HCT116 (cell line): ENCODE measurements around the gene TRPM3. TPM values are rescaled to one million over a fixed set of nuclear protein-coding genes. Genes with fewer than 3 reads are reported as not detected.

Experiments
- ATAC-seq: fragments of 200-7000 bp; cut with Tn5 transposase; 2 replicates; pipeline ENCODE4 v1.9.1; 2020; ENCODE audit warnings: mild to moderate bottlenecking, moderate library complexity
- BruUV-seq: library from RNA; stranded (reverse); fragments of 400-500 nt; replicated peaks from 2 replicates; lab custom pipeline; 2021; lab: Mats Ljungman, UMichigan
- CTCF ChIA-PET: fragments of 300-600 bp; sonication (Branson Sonifier 250); formaldehyde crosslinking; loops from one replicate; lab custom pipeline; 2021; ENCODE audit warnings: antibody characterized with exemption; lab: Charles Lee
- POLR2A ChIA-PET: fragments of 300-600, 350-600 bp; sonication (Branson Sonifier 250); formaldehyde crosslinking; loops from one replicate; lab custom pipeline; 2021; ENCODE audit warnings: antibody characterized with exemption; lab: Charles Lee
- RAD21 ChIA-PET, 2 experiments: fragments of 300-600 bp; sonication (Branson Sonifier 250); formaldehyde crosslinking; loops; one replicate each; lab custom pipeline; 2023; ENCODE audit warnings: low total read pairs in 2 of 2; ENCODE audit not compliant: uncharacterized antibody in 2 of 2, unreplicated experiment in 2 of 2, low non-redundant PET in 1 of 2; lab: Charles Lee
- DNase-seq: peaks from one replicate; pipeline ENCODE4 v3.0.0-alpha.2; 2010; ENCODE audit warnings: low read depth, low spot score
- H2AFZ ChIP-seq: fragments of 200-600 bp; shearing (Covaris generic), sonication (generic); 2 replicates; pipeline ENCODE4 v1.6.1; 2017; ENCODE audit warnings: low read depth, mixed run types, mixed read lengths, antibody characterized with exemption, low read length; ENCODE audit not compliant: poor library complexity, severe bottlenecking
- H3K27ac ChIP-seq: 2 replicates; pipeline ENCODE4 v1.5.1; 2012; ENCODE audit warnings: low read depth, low read length
- H3K27me3 ChIP-seq: fragments of 200-600 bp; sonication (generic); 2 replicates; pipeline ENCODE4 v1.6.1; 2016; ENCODE audit warnings: mixed run types, low read length, mixed read lengths; ENCODE audit not compliant: insufficient read depth
- H3K36me3 ChIP-seq, 2 experiments: fragments of 200-500 bp in 1 of 2; fragments of 200-600 bp in 1 of 2; sonication (Bioruptor generic) in 1 of 2; sonication (generic) in 1 of 2; 2 replicates each; pipeline versions ENCODE4 v1.5.1 to v1.6.1; 2014 to 2016; ENCODE audit warnings: low read length in 2 of 2, inconsistent platforms in 1 of 2, mixed read lengths in 1 of 2, mixed run types in 1 of 2; ENCODE audit not compliant: insufficient read depth in 2 of 2, control insufficient read depth in 1 of 2
- H3K4me1 ChIP-seq, 2 experiments: fragments of 200-600 bp in 1 of 2; sonication (generic) in 1 of 2; 2 replicates each; pipeline versions ENCODE4 v1.5.1 to v1.6.1; 2012 to 2017; ENCODE audit warnings: low read length in 2 of 2, inconsistent platforms in 1 of 2, mild to moderate bottlenecking in 1 of 2, mixed read lengths in 1 of 2, mixed run types in 1 of 2, moderate library complexity in 1 of 2; ENCODE audit not compliant: insufficient read depth in 2 of 2, control insufficient read depth in 1 of 2
- H3K4me2 ChIP-seq: fragments of 200-600 bp; sonication (generic); 2 replicates; pipeline ENCODE4 v1.6.1; 2017; ENCODE audit warnings: mixed run types, low read length, mixed read lengths
- H3K4me3 ChIP-seq, 2 experiments: fragments of 200-600 bp in 1 of 2; sonication (generic) in 1 of 2; replicated peaks in 1 of 2; 2 replicates each; pipeline ENCODE4 v1.5.1; 2011 to 2016; ENCODE audit warnings: low read length in 2 of 2, control low read depth in 1 of 2, low read depth in 1 of 2, mild to moderate bottlenecking in 1 of 2, mixed read lengths in 1 of 2, mixed run types in 1 of 2
- H3K79me2 ChIP-seq: fragments of 200-600 bp; sonication (generic); 2 replicates; pipeline ENCODE4 v1.6.1; 2017; ENCODE audit warnings: mild to moderate bottlenecking, mixed run types, low read length, moderate library complexity, mixed read lengths; ENCODE audit not compliant: insufficient read depth
- H3K9ac ChIP-seq: fragments of 200-600 bp; sonication (generic); 2 replicates; pipeline ENCODE4 v1.6.1; 2016; ENCODE audit warnings: low read length, mixed read lengths
- H3K9me2 ChIP-seq: fragments of 200-600 bp; sonication (generic), shearing (Covaris generic); 2 replicates; pipeline ENCODE4 v1.6.1; 2017; ENCODE audit warnings: mixed run types, mild to moderate bottlenecking, moderate library complexity; ENCODE audit not compliant: insufficient read depth
- H3K9me3 ChIP-seq, 2 experiments: fragments of 200-500 bp in 1 of 2; fragments of 200-600 bp in 1 of 2; sonication (Bioruptor generic) in 1 of 2; sonication (generic) in 1 of 2; 2 replicates each; pipeline ENCODE4 v1.6.1; 2014 to 2017; ENCODE audit warnings: low read length in 2 of 2, mixed read lengths in 2 of 2, inconsistent platforms in 1 of 2, low read depth in 1 of 2, mild to moderate bottlenecking in 1 of 2, mixed run types in 1 of 2, moderate library complexity in 1 of 2; ENCODE audit not compliant: control insufficient read depth in 1 of 2, insufficient read depth in 1 of 2
- H4K20me1 ChIP-seq: fragments of 200-600 bp; sonication (generic), shearing (Covaris generic); 2 replicates; pipeline ENCODE4 v1.6.1; 2017; ENCODE audit warnings: mixed run types, mild to moderate bottlenecking, moderate library complexity; ENCODE audit not compliant: insufficient read depth
- CBX3 ChIP-seq: IDR thresholded peaks from 2 replicates; pipeline ENCODE4 v1.6.1; 2012; ENCODE audit warnings: low read depth
- CEBPB ChIP-seq: IDR thresholded peaks from 2 replicates; pipeline ENCODE4 v1.6.1; 2012; ENCODE audit warnings: low read depth
- CTCF ChIP-seq, 3 experiments: fragments of 200-600 bp in 1 of 3; sonication (generic) in 1 of 3; IDR thresholded peaks in 2 of 3; conservative IDR thresholded peaks in 1 of 3; 2 replicates each; pipeline ENCODE4 v1.5.1; 2012 to 2017; ENCODE audit warnings: low read depth in 2 of 3, low read length in 2 of 3, antibody characterized with exemption in 1 of 3, borderline replicate concordance in 1 of 3, control low read depth in 1 of 3, mild to moderate bottlenecking in 1 of 3, mixed read lengths in 1 of 3, mixed run types in 1 of 3, moderate library complexity in 1 of 3; ENCODE audit not compliant: insufficient read depth in 1 of 3
- EZH2 ChIP-seq: fragments of 200-600 bp; sonication (generic); IDR thresholded peaks from 2 replicates; pipeline ENCODE4 v1.6.1; 2017; ENCODE audit warnings: antibody characterized with exemption, mixed run types
- EZH2phosphoT487 ChIP-seq: fragments of 200-600 bp; IDR thresholded peaks from 2 replicates; pipeline ENCODE4 v1.6.1; 2018; ENCODE audit warnings: antibody characterized with exemption, borderline replicate concordance
- FOSL1 ChIP-seq: IDR thresholded peaks from 2 replicates; pipeline ENCODE4 v1.6.1; 2012; ENCODE audit warnings: low read depth
- JUND ChIP-seq: IDR thresholded peaks from 2 replicates; pipeline ENCODE4 v1.6.1; 2012
- POLR2A ChIP-seq: IDR thresholded peaks from 2 replicates; pipeline ENCODE4 v1.7.0; 2011; ENCODE audit warnings: borderline replicate concordance; ENCODE audit not compliant: insufficient read depth, insufficient read length; ENCODE audit errors: extremely low read depth
- POLR2AphosphoS5 ChIP-seq: IDR thresholded peaks from 2 replicates; pipeline ENCODE4 v1.6.1; 2011; ENCODE audit warnings: mild to moderate bottlenecking, low read depth, low read length, moderate library complexity
- RAD21 ChIP-seq: IDR thresholded peaks from 2 replicates; pipeline ENCODE4 v1.6.1; 2012; ENCODE audit warnings: low read depth, mild to moderate bottlenecking
- SP1 ChIP-seq: IDR thresholded peaks from 2 replicates; pipeline ENCODE4 v1.6.1; 2012; ENCODE audit warnings: low read depth
- TCF7L2 ChIP-seq: IDR thresholded peaks from 2 replicates; pipeline ENCODE4 v1.7.0; 2011; ENCODE audit warnings: borderline replicate concordance, inconsistent platforms; ENCODE audit not compliant: insufficient read depth, insufficient read length; ENCODE audit errors: extremely low read depth
- YY1 ChIP-seq: IDR thresholded peaks from 2 replicates; pipeline ENCODE4 v1.6.1; 2011; ENCODE audit warnings: low read length, low read depth, moderate library complexity, mild to moderate bottlenecking; ENCODE audit not compliant: insufficient replicate concordance; ENCODE audit errors: extremely low read depth
- ZBTB33 ChIP-seq: IDR thresholded peaks from 2 replicates; pipeline ENCODE4 v1.6.1; 2011; ENCODE audit warnings: mild to moderate bottlenecking, low read length, moderate library complexity; ENCODE audit not compliant: insufficient replicate concordance; ENCODE audit errors: extremely low read depth
- intact Hi-C: fragments of 100-400 bp; cut with micrococcal nuclease; formaldehyde crosslinking; loops from 2 replicates; pipeline ENCODE4 v1.10.0; 2022
- total RNA-seq: library from RNA; stranded (reverse); gene quantifications from one replicate; pipeline ENCODE4 v1.2.1, GENCODE V29; 2021; ENCODE audit not compliant: unreplicated experiment

Gene TRPM3
- total RNA-seq, 1 experiment from 2014 or later: not detected

- no peak for TF ChIP-seq JUND
- TF ChIP-seq EZH2phosphoT487: no peak
- TF ChIP-seq SP1: no peak
- no peak for TF ChIP-seq RAD21
- no peak for TF ChIP-seq TCF7L2
- TF ChIP-seq FOSL1: no peak
- no peak for TF ChIP-seq POLR2AphosphoS5
- no peak for TF ChIP-seq EZH2
- TF ChIP-seq CBX3: no peak
These were observed 558.4 kb downstream of the TRPM3 start (continued) for GRCh38 chr9:70563010-70563409.

GRCh38 chr9:70561786-70562395 lies 559.5 kb downstream of the TRPM3 start:
- no peak overlapping the region for H3K9ac ChIP-seq
- ChIA-PET CTCF (no interaction called here), RAD21 (no interaction called here)
- H4K20me1 ChIP-seq: no peaks in the 10 kb centered on the region
- no TSS peak for BruUV-seq
- ATAC-seq: no peak
- no peaks in the 10 kb centered on the region for H3K4me1 ChIP-seq
- H3K9me2 ChIP-seq: no peaks in the 10 kb centered on the region
- H3K4me3 ChIP-seq: no peak overlapping the region
- no peak for DNase-seq
- no peak overlapping the region for H3K27ac ChIP-seq
- intact Hi-C loops: no loop called here
- no peaks in the 10 kb centered on the region for H3K79me2 ChIP-seq
- H3K9me3 ChIP-seq: no peaks in the 10 kb centered on the region
- H3K36me3 ChIP-seq: no peaks in the 10 kb centered on the region
- no peak for TF ChIP-seq JUND
- TF ChIP-seq, all 23 proteins: peak for 0
- H2AFZ ChIP-seq: no peak overlapping the region
- H3K4me2 ChIP-seq: no peak overlapping the region
- no peaks in the 10 kb centered on the region for H3K27me3 ChIP-seq
- POLR2A ChIA-PET: no interaction called here

GRCh38 chr9:70561111-70561510 lies 560.3 kb downstream of the TRPM3 start:
- no TSS peak for BruUV-seq
- Histone ChIP-seq H3K9me3 (no peaks in the 10 kb centered on the region), H3K4me3 (no peak overlapping the region), H3K4me2 (no peak overlapping the region), H3K27ac (no peak overlapping the region), H3K9me2 (no peaks in the 10 kb centered on the region), H3K79me2 (no peaks in the 10 kb centered on the region), H3K36me3 (no peaks in the 10 kb centered on the region), H2AFZ (no peak overlapping the region), H4K20me1 (no peaks in the 10 kb centered on the region), H3K27me3 (no peaks in the 10 kb centered on the region), H3K4me1 (no peaks in the 10 kb centered on the region), H3K9ac (no peak overlapping the region)
- ATAC-seq: no peak
- intact Hi-C loops: no loop called here
- POLR2A ChIA-PET: no interaction called here
- RAD21 ChIA-PET: no interaction called here
- CTCF ChIA-PET: no interaction called here
- no peak for DNase-seq
- TF ChIP-seq CTCF (IDR thresholded peaks at IDR 0.05 in 2 of 3, conservative IDR thresholded peaks at IDR 0.05 in 1 of 3; ENCODE audit: borderline replicate concordance in 1 of 3, insufficient read depth in 1 of 3, low read depth in 2 of 3, low read length in 2 of 3) (no peak), POLR2A (no peak), ZBTB33 (no peak), SP1 (no peak), YY1 (no peak), CBX3 (no peak), CEBPB (no peak)
